Gastrocnemius medialis (tissue), 4 donors: Measurements from ENCODE around the gene CNOT11.

Experiments
- POLR2A ChIP-seq, 2 donors: fragments of 450-650 bp; IDR thresholded peaks; one replicate each; pipeline ENCODE4 v1.6.1; 2017; ENCODE audit warnings: antibody characterized with exemption in 2 of 2, mild to moderate bottlenecking in 2 of 2, moderate library complexity in 2 of 2
- TF ChIP-seq, protein P1 (sequence below), 5 experiments: fragments of 450-650 bp in 3 of 5; fragments of 200-600 bp in 2 of 5; sonication (generic) in 2 of 5; IDR thresholded peaks in 4 of 5; conservative IDR thresholded peaks in 1 of 5; 1 replicate in 4 of 5; 2 replicates in 1 of 5; pipeline ENCODE4 v1.5.1; 2016 to 2019; ENCODE audit warnings: antibody characterized with exemption in 5 of 5, mild to moderate bottlenecking in 3 of 5, moderate library complexity in 3 of 5

DNA sequence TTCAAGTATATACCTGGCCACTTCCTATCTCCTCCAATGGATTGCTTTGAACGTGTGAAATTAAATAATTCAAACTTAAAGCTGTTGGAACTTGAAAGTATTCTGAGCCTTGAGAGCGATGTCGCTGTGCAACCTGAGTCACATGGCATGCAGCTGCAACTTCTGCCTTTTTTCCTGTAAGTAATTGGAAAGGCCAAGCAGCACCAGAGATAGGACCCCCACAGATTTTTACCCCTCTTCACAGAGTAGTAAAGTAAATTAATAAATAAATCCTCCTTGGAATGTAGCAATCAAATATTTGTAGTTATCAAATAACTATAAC is 59.0 kb downstream of the CNOT11 start:
- TF ChIP-seq, protein P1, sequence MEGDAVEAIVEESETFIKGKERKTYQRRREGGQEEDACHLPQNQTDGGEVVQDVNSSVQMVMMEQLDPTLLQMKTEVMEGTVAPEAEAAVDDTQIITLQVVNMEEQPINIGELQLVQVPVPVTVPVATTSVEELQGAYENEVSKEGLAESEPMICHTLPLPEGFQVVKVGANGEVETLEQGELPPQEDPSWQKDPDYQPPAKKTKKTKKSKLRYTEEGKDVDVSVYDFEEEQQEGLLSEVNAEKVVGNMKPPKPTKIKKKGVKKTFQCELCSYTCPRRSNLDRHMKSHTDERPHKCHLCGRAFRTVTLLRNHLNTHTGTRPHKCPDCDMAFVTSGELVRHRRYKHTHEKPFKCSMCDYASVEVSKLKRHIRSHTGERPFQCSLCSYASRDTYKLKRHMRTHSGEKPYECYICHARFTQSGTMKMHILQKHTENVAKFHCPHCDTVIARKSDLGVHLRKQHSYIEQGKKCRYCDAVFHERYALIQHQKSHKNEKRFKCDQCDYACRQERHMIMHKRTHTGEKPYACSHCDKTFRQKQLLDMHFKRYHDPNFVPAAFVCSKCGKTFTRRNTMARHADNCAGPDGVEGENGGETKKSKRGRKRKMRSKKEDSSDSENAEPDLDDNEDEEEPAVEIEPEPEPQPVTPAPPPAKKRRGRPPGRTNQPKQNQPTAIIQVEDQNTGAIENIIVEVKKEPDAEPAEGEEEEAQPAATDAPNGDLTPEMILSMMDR (IDR thresholded peaks at IDR 0.05 in 4 of 5, conservative IDR thresholded peaks at IDR 0.05 in 1 of 5): no peak
- TF ChIP-seq POLR2A (IDR thresholded peaks at IDR 0.05): no peak
